Stimulated activated CD4-positive, alpha-beta T cell treated with anti-CD3 and anti-CD28 coated beads, Interleukin-15, amount 100 ng/mL, for 48 hours (primary cell): ENCODE results near the gene PTPRF.

Experiments used
- DNase-seq, 2 donors: peaks; one replicate each; pipeline ENCODE4 v3.0.0-alpha.2; 2020; ENCODE audit warnings: low read depth in 2 of 2

The PTPRF gene

GRCh38 chr1:43512681-43513080 lies 18.0 kb upstream of the PTPRF start:
- DNase-seq: no peak

GRCh38 chr1:43513471-43514173 lies 17.1 kb upstream of the PTPRF start:
- no peak for DNase-seq

- DNase-seq: no peak
These were observed 11.6 kb upstream of the PTPRF start for GRCh38 chr1:43518935-43519686.

- DNase-seq: no peak
These were observed 10.4 kb upstream of the PTPRF start for GRCh38 chr1:43520100-43520778.

- DNase-seq: no peak
These were observed 9.6 kb upstream of the PTPRF start for GRCh38 chr1:43521078-43521477.

GRCh38 chr1:43521756-43522155 lies 8.9 kb upstream of the PTPRF start:
- DNase-seq: no peak

- DNase-seq: no peak
These were observed 8.3 kb upstream of the PTPRF start for GRCh38 chr1:43522431-43522775.

GRCh38 chr1:43522776-43523480 lies 7.8 kb upstream of the PTPRF start:
- DNase-seq: no peak

GRCh38 chr1:43524804-43525203 lies 5.9 kb upstream of the PTPRF start:
- no peak for DNase-seq

GRCh38 chr1:43526002-43526401 lies 4.7 kb upstream of the PTPRF start:
- DNase-seq: no peak

GRCh38 chr1:43527111-43527878 lies 3.4 kb upstream of the PTPRF start:
- no peak for DNase-seq

GRCh38 chr1:43529206-43529731 lies 1.4 kb upstream of the PTPRF start:
- peak; percentile 66 to 71 for DNase-seq

- DNase-seq: no peak
These were observed 623 bp downstream of the PTPRF start for GRCh38 chr1:43531107-43531905.

GRCh38 chr1:43531906-43532584 lies 1.4 kb downstream of the PTPRF start:
- no peak for DNase-seq

- DNase-seq: no peak
These were observed 2.0 kb downstream of the PTPRF start for GRCh38 chr1:43532716-43533115.

GRCh38 chr1:43533584-43533983 lies 2.9 kb downstream of the PTPRF start:
- DNase-seq: no peak

GRCh38 chr1:43534256-43534655 lies 3.6 kb downstream of the PTPRF start:
- DNase-seq: no peak

GRCh38 chr1:43536196-43536863 lies 5.6 kb downstream of the PTPRF start:
- no peak for DNase-seq

- DNase-seq: no peak
These were observed 6.2 kb downstream of the PTPRF start for GRCh38 chr1:43536864-43537358.
